GM12892 (cell line): ENCODE results near the gene TMBIM4.

Source experiments
- POLR2A ChIP-seq: IDR thresholded peaks from 2 replicates; pipeline ENCODE4 v1.6.1; 2011; ENCODE audit warnings: low read depth, low read length, control low read depth
- TAF1 ChIP-seq: IDR thresholded peaks from 2 replicates; pipeline ENCODE4 v1.6.1; 2011; ENCODE audit warnings: low read depth, mild to moderate bottlenecking, control low read depth, low read length, borderline replicate concordance

GRCh38 chr12:66191547-66192126 lies 21.8 kb upstream of the TMBIM4 start:
- TF ChIP-seq POLR2A = no peak
- no peak for TF ChIP-seq TAF1
